Measurements from ENCODE around the gene ANKRD40CL.
"Not testable (repeated sequence)": the region's sequence is repeated elsewhere in the genome, so short reads cannot be mapped to it uniquely, and the experiment has no call there.

Gene ANKRD40CL

GRCh38 chr17:50758524-50758923 is 8.8 kb downstream of the ANKRD40CL start:
- DNase-seq = no peak

GRCh38 chr17:50754521-50754920 is 12.8 kb downstream of the ANKRD40CL start:
- no peak for DNase-seq

- no peak for DNase-seq
These were observed 18.1 kb downstream of the ANKRD40CL start for GRCh38 chr17:50749245-50749644.

- DNase-seq = no peak
These were observed 21.7 kb downstream of the ANKRD40CL start for GRCh38 chr17:50745631-50746030.

GRCh38 chr17:50739098-50739497 is 28.2 kb downstream of the ANKRD40CL start:
- DNase-seq = no peak

- no peak for DNase-seq
These were observed 30.1 kb downstream of the ANKRD40CL start for GRCh38 chr17:50737118-50737698.

- no peak for DNase-seq
These were observed 32.0 kb downstream of the ANKRD40CL start for GRCh38 chr17:50735287-50735686.

GRCh38 chr17:50731575-50732460 is 35.5 kb downstream of the ANKRD40CL start:
- DNase-seq = no peak

GRCh38 chr17:50728881-50729765 is 38.2 kb downstream of the ANKRD40CL start:
- DNase-seq = no peak

- no peak for DNase-seq
These were observed 39.2 kb downstream of the ANKRD40CL start for GRCh38 chr17:50728112-50728429.

GRCh38 chr17:50725769-50726655 is 41.3 kb downstream of the ANKRD40CL start:
- DNase-seq = no peak

- DNase-seq = not testable (repeated sequence)
These were observed 42.7 kb downstream of the ANKRD40CL start for GRCh38 chr17:50724622-50725021.

GRCh38 chr17:50722746-50723145 is 44.6 kb downstream of the ANKRD40CL start:
- no peak for DNase-seq

GRCh38 chr17:50721194-50722010 is 45.9 kb downstream of the ANKRD40CL start:
- no peak for DNase-seq

- DNase-seq = no peak
These were observed 47.2 kb downstream of the ANKRD40CL start for GRCh38 chr17:50719924-50720794.

- peak; percentile 96 for DNase-seq
These were observed 48.0 kb downstream of the ANKRD40CL start, which contains the start of gene LUC7L3 for GRCh38 chr17:50719144-50719923. LUC7L3 (plus strand) TSS chr17:50719603; CDS start chr17:50719733, 130 bp downstream.

- DNase-seq = no peak
These were observed 51.8 kb downstream of the ANKRD40CL start for GRCh38 chr17:50715471-50715870.

- no peak for DNase-seq
These were observed 54.7 kb downstream of the ANKRD40CL start for GRCh38 chr17:50712641-50713040.

Measured in femur (tissue), 1 donor.